Activated naive CD8-positive, alpha-beta T cell treated with anti-CD3 and anti-CD28 coated beads for 36 hours (primary cell): ENCODE measurements around the gene TMEM229B. TPM values are rescaled to one million over a fixed set of nuclear protein-coding genes. Genes with fewer than 3 reads are reported as not detected.

ENCODE experiments used
- DNase-seq: peaks from one replicate; pipeline ENCODE4 v3.0.0; 2021
- H3K27ac Mint-ChIP-seq: one replicate; pipeline ENCODE4 v1.8.0; 2022; ENCODE audit warnings: mild to moderate bottlenecking, moderate library complexity, mixed read lengths
- H3K27me3 Mint-ChIP-seq: one replicate; pipeline ENCODE4 v1.8.0; 2022; ENCODE audit warnings: mild to moderate bottlenecking, mixed read lengths
- H3K36me3 Mint-ChIP-seq: one replicate; pipeline ENCODE4 v1.8.0; 2021; ENCODE audit warnings: mild to moderate bottlenecking, mixed read lengths
- H3K4me1 Mint-ChIP-seq: one replicate; pipeline ENCODE4 v1.8.0; 2021; ENCODE audit warnings: mixed read lengths
- H3K4me3 Mint-ChIP-seq: one replicate; pipeline ENCODE4 v1.8.0; 2022; ENCODE audit warnings: mild to moderate bottlenecking, moderate library complexity, mixed read lengths
- H3K9me3 Mint-ChIP-seq: one replicate; pipeline ENCODE4 v1.8.0; 2022; ENCODE audit warnings: mixed read lengths
- total RNA-seq, 2 experiments: library from RNA; stranded (reverse); gene quantifications; one replicate each; pipeline ENCODE4 v1.2.3, GENCODE V29; 2021

TMEM229B gene
- 1 to 10 TPM; 3.1 to 3.5 TPM for total RNA-seq

- Mint-ChIP-seq H3K27me3 (no peaks in the 10 kb centered on the region), H3K27ac (peak within 1 kb of the TSS; percentile 97), H3K9me3 (peaks cover 13% of the 10 kb centered on the region), H3K4me1 (peaks cover 57% of the 10 kb centered on the region), H3K4me3 (peak within 1 kb of the TSS; percentile 81), H3K36me3 (peaks cover 25% of the 10 kb centered on the region)
- peak; percentile 86 for DNase-seq
Measured at GRCh38 chr14:67487937-67488893, at the start of gene TMEM229B. Gene TMEM229B (minus strand): TSS chr14:67488721. CDS start chr14:67473923, 14,798 bp downstream.

- H3K4me3 Mint-ChIP-seq = no peak overlapping the region
- no peak overlapping the region for H3K27ac Mint-ChIP-seq
- H3K27me3 Mint-ChIP-seq = peaks cover 20% of the 10 kb centered on the region
Measured at GRCh38 chr14:67537736-67538135, 49.2 kb upstream of the TMEM229B start.

GRCh38 chr14:67536087-67536486, 47.6 kb upstream of the TMEM229B start:
- Mint-ChIP-seq H3K4me3 (no peak overlapping the region), H3K9me3 (no peaks in the 10 kb centered on the region), H3K27me3 (peaks cover 21% of the 10 kb centered on the region), H3K27ac (no peak overlapping the region), H3K36me3 (no peaks in the 10 kb centered on the region), H3K4me1 (peaks cover 10% of the 10 kb centered on the region)
- no peak for DNase-seq

More at GRCh38 chr14:67537736-67538135, 49.2 kb upstream of the TMEM229B start:
- peaks cover 6% of the 10 kb centered on the region for H3K4me1 Mint-ChIP-seq
- no peaks in the 10 kb centered on the region for H3K9me3 Mint-ChIP-seq
- H3K36me3 Mint-ChIP-seq = no peaks in the 10 kb centered on the region
- DNase-seq = no peak

DNA sequence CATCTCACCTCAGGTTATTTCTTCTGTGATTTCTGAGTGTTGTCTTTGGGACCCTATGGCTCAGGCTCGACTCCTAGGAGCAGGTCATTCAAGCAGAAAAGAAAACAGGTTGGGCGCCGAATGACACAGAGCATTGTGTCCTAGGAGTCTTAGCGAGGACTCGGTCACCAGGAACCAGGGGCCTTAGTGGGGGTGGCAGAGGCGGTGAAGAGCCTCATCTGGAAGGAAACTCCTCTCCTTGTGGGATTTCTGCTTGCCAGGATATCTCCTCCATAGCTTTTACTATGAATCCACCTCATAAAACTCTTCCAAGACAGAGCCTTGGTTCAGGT, 45.2 kb upstream of the TMEM229B start:
- Mint-ChIP-seq H3K27ac (no peak overlapping the region), H3K4me3 (peak overlapping the region; percentile 76), H3K4me1 (peaks cover 10% of the 10 kb centered on the region), H3K9me3 (no peaks in the 10 kb centered on the region), H3K36me3 (no peaks in the 10 kb centered on the region), H3K27me3 (peaks cover 18% of the 10 kb centered on the region)
- no peak for DNase-seq

DNA sequence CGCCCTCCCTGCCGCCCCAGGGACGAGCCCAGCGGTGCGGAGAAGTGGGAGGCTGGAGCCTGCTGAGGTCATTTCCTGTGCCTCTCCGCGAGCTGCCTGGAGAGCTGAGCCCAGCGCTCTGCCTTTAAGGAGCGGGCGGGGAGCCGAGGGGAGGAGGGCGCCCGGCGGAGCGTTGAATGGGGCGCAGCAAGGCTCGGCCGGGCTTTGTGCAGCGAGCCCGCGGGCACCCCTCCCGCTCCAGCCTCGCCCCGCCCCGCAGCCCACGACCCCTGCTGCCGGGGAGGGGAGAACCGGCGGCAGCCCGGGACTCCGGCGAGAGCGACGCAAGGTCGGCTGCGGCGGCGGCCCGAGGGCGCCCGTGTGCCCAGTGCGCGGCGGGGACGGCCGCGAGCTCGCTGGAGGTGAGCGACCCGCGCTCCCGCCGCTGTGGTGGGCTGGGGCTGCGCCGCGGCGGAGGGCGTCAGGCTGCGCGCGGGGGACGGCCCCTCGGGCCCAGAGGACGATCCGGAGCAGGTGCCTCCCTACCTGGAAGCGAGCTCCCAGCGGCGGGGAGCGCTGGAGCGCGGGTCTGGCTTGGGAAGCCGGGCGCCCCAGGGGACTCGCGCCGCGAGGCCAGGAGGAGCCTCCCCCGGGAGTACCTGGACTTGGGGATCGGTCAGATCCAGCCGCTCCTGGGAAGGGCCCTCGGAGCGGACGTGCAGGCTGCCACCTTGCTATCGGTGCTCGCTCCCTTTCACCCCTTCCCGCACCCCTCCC, 44.7 kb upstream of the TMEM229B start, which contains the start of gene PLEKHH1:
TSS of gene PLEKHH1 (plus strand) at position 293 of the 756 bp plus-strand sequence. CDS start 8,578 bp downstream, outside the sequence.
- Mint-ChIP-seq H3K4me1 (peaks cover 10% of the 10 kb centered on the region), H3K9me3 (no peaks in the 10 kb centered on the region), H3K27ac (no peak within 1 kb of the TSS)

DNA sequence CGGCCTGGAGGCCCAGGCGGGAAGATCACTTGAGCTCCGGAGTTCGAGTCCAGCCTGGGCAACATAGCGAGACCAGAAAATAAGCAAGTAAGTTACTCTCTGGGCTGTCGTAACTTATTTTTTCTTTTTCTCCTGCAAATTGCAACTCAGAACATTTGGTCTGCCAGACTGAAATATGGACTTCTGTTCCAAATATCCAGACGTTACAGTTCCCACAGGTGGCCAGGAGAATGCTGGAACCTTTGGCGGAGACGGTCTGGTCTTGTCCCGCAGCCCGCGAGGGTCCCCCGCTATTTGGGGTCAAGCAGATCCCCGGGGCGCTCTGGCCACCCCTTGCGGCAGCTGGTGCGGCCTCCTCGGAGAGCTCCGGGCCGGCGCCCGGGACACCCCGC, 44.1 kb upstream of the TMEM229B start:
- no peak overlapping the region for H3K27ac Mint-ChIP-seq
- DNase-seq = no peak
- peaks cover 21% of the 10 kb centered on the region for H3K27me3 Mint-ChIP-seq
- H3K9me3 Mint-ChIP-seq = no peaks in the 10 kb centered on the region
- H3K4me1 Mint-ChIP-seq = peaks cover 10% of the 10 kb centered on the region
- no peaks in the 10 kb centered on the region for H3K36me3 Mint-ChIP-seq
- H3K4me3 Mint-ChIP-seq = peak overlapping the region; percentile 58

More for the DNA sequence above, 44.7 kb upstream of the TMEM229B start, which contains the start of gene PLEKHH1:
- H3K4me3 Mint-ChIP-seq = peak within 1 kb of the TSS; percentile 76
- no peaks in the 10 kb centered on the region for H3K36me3 Mint-ChIP-seq
- H3K27me3 Mint-ChIP-seq = peaks cover 21% of the 10 kb centered on the region
- peak; percentile 70 for DNase-seq

DNA sequence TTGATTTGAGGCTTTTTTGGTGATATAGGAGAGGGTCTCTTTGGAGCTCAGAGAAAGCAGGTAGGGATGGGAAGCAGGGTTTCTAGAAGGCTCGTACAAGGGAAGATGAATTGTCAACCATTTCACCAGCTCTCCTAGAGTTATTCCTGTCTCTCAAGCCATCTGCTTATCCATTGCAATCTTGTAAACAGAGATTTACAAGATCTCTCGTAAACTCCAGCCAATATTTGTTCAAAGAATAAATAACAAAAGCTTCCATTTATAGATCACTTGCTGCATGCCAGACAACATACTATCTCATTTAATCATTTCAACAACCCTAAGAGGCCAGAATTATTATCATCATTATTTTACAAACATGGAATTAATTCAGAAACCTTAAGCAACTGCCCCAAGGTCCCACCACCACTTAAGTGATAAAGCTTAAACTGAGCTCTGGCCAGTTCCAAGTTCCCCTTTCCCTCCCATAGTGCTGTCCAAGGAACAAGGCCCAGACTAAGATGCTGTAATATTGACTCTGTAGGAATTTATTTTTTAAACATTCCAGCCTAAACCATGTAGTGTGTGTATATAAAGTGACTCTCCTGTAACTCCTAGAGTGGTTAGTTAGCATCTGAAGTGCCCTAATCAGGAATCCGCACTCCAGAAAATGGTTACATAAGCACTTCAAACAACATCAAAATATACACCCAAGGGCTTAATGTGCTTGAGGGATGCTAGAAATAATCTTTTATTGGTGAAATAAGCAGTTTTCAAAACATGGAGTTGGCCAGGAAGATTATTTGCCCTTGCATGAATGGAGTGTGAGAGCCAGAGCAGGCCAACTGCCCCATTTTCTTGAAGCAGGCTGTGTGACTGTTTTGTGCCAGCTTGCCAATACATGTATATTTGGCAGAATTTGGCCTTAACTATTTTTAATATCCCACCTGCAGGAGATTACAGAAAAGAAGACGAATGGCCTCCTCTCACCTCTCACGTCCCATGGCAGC, 41.7 kb upstream of the TMEM229B start:
- Mint-ChIP-seq H3K36me3 (no peaks in the 10 kb centered on the region), H3K4me3 (no peak overlapping the region), H3K4me1 (peaks cover 10% of the 10 kb centered on the region), H3K27me3 (peaks cover 32% of the 10 kb centered on the region), H3K9me3 (no peaks in the 10 kb centered on the region), H3K27ac (no peak overlapping the region)
- DNase-seq = no peak

- Mint-ChIP-seq H3K36me3 (no peaks in the 10 kb centered on the region), H3K27ac (no peak overlapping the region), H3K4me3 (no peak overlapping the region), H3K4me1 (peaks cover 4% of the 10 kb centered on the region), H3K27me3 (peaks cover 24% of the 10 kb centered on the region), H3K9me3 (no peaks in the 10 kb centered on the region)
- no peak for DNase-seq
Measured at GRCh38 chr14:67528276-67528675, 39.8 kb upstream of the TMEM229B start.

GRCh38 chr14:67527756-67528155, 39.2 kb upstream of the TMEM229B start:
- no peaks in the 10 kb centered on the region for H3K36me3 Mint-ChIP-seq
- no peaks in the 10 kb centered on the region for H3K9me3 Mint-ChIP-seq
- no peak overlapping the region for H3K4me3 Mint-ChIP-seq
- peaks cover 24% of the 10 kb centered on the region for H3K27me3 Mint-ChIP-seq
- DNase-seq = no peak
- H3K27ac Mint-ChIP-seq = no peak overlapping the region
- H3K4me1 Mint-ChIP-seq = peaks cover 4% of the 10 kb centered on the region

DNA sequence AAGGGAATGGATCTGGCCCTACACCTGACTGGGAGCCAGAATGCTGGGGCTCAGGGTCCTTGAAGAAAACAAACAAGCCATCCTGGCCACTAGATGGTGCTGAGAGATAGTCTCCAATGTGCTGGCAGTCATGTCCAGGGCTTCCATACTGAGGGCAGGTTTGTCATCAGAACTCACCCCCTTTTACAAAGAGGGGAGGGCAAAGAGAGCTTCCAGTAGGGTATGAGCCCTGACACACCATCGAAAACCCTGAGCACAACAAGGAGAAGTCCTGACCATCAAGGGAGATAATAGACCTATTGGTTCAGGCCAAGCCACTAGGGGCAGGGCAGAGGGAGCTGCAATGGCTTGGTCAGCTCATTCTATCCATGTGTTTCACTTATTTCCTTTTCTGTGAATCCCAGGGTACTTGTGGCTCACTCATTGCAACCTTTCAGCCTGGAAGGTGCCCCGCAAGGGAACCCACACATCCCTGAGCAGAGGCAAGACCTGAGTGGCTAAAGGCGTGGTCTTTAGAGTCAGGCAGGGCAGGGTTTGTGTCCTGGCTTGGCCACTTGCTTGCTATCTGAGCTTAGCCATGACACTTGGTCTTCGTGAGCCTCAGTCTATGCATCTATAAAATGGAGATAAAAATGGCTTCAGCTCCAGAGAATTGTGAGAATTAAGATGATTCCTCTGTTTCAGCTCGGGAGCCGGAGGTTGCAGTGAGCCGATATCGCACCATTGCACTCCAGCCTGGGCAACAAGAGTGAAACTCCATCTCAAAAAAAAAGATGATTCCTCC, 38.3 kb upstream of the TMEM229B start:
- Mint-ChIP-seq H3K9me3 (no peaks in the 10 kb centered on the region), H3K27ac (no peak overlapping the region), H3K4me3 (no peak overlapping the region), H3K27me3 (peaks cover 19% of the 10 kb centered on the region), H3K36me3 (no peaks in the 10 kb centered on the region), H3K4me1 (no peaks in the 10 kb centered on the region)
- peak; percentile 18 for DNase-seq

GRCh38 chr14:67526181-67526580, 37.7 kb upstream of the TMEM229B start:
- H3K9me3 Mint-ChIP-seq = no peaks in the 10 kb centered on the region
- H3K4me3 Mint-ChIP-seq = no peak overlapping the region
- peaks cover 19% of the 10 kb centered on the region for H3K27me3 Mint-ChIP-seq
- H3K36me3 Mint-ChIP-seq = no peaks in the 10 kb centered on the region
- no peak overlapping the region for H3K27ac Mint-ChIP-seq
- no peak for DNase-seq
- H3K4me1 Mint-ChIP-seq = no peaks in the 10 kb centered on the region

DNA sequence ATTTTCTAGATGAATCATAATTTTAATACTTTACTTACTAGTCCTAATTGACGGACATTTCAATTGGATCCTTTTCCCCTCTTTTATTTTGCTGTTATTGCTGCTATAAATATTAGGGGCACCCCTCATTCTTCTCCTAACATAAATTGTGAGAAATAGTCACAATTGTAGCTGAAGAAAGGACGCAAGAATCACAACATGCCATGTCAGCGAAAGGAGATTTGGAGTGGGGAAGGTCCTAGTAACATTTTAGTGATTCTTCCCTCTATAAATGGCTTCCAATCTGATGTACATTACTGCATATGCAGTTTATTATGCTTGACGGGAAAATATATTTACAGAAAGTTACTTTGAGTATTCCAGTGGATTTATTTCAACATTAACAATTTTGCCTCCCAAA, 36.9 kb upstream of the TMEM229B start:
- no peaks in the 10 kb centered on the region for H3K4me1 Mint-ChIP-seq
- no peak overlapping the region for H3K27ac Mint-ChIP-seq
- no peaks in the 10 kb centered on the region for H3K9me3 Mint-ChIP-seq
- DNase-seq = no peak
- no peaks in the 10 kb centered on the region for H3K36me3 Mint-ChIP-seq
- peaks cover 19% of the 10 kb centered on the region for H3K27me3 Mint-ChIP-seq
- H3K4me3 Mint-ChIP-seq = no peak overlapping the region

DNA sequence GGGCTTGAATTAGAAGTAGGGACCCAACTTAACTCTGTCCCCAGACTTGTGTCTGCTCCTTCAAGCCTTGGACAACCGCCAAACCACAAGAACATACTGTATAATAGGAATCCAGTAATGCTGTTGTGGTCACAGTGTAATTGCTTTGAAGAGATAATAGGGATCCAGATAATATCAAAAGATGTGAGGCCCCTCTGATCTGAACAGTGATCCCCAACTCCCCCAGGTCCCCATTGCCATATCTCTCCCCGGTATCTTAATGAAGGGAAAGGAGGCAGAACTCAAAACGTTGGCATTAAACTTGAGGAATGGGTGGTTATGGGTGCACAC, 36.1 kb upstream of the TMEM229B start:
- no peaks in the 10 kb centered on the region for H3K4me1 Mint-ChIP-seq
- no peak overlapping the region for H3K27ac Mint-ChIP-seq
- no peak for DNase-seq
- H3K27me3 Mint-ChIP-seq = peaks cover 19% of the 10 kb centered on the region
- no peaks in the 10 kb centered on the region for H3K36me3 Mint-ChIP-seq
- H3K9me3 Mint-ChIP-seq = no peaks in the 10 kb centered on the region
- H3K4me3 Mint-ChIP-seq = no peak overlapping the region
